ENCODE measurements around the gene PREP.

The PREP gene

GRCh38 chr6:105391705-105392104 is 11.2 kb downstream of the PREP start:
- DNase-seq = no peak

- DNase-seq = no peak
Measured at GRCh38 chr6:105389543-105389942, 13.3 kb downstream of the PREP start.

- DNase-seq = no peak
Measured at GRCh38 chr6:105388392-105388791, 14.5 kb downstream of the PREP start.

DNA sequence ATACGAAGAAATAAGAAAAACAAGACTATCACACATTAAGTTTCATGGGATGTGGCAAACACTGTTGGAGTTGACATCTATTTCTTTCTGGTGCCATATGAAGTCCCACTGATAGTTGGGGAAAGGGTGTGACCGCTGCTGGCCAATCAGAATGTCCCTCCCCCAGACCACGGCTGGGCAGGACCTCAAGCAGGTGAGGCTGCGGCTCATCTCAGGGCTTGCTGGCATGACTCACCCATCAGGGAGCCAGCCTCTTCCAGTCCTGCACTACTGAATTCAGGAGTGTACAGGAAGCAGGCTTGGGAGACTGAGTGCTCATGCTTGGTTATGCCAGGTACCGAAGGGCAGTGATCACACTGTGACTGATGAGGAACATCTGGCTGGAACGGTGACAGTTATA is 18.9 kb downstream of the PREP start:
- DNase-seq = no peak

GRCh38 chr6:105382958-105383357 is 19.9 kb downstream of the PREP start:
- no peak for DNase-seq

GRCh38 chr6:105382496-105382895 is 20.4 kb downstream of the PREP start:
- no peak for DNase-seq

GRCh38 chr6:105380634-105381033 is 22.2 kb downstream of the PREP start:
- DNase-seq = no peak

DNA sequence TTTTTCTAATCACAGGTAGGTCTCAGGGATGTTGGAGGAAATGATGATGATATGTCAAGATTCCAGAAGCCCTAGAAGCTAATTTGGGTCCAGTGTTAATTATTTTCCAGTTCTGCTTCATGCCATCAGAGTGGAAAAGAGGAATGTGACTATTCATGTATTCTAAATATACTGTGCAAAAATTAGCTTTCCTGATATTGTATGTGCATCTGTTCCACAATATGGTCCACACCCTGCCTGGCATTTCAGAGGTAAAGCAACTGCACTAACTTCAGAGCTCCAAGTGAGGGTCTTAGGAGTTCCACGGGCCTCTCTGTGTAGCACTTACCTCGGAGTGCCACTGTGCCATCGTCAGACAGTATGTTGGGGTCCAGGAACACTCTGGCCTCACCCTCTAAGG is 27.1 kb downstream of the PREP start:
- DNase-seq = no peak

DNA sequence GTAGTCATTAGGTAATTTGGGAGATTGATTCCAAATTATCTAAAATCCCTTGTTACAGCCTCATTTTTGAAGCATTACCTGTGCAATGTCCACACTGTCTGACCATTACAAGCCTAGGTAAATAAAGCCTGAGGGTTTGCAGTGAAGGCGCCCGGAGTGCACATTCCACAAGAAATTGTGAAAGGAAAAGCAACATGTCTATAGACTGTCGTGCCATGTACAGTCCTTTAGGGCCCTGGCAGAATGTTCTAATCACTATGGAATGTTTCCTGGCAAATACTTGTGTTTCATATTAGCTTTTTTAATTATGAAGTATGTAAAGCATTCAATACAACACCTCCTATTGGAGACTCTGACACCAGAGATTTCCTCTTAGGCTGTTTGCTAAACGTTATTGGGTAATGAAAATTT is 28.9 kb downstream of the PREP start:
- DNase-seq = no peak

DNA sequence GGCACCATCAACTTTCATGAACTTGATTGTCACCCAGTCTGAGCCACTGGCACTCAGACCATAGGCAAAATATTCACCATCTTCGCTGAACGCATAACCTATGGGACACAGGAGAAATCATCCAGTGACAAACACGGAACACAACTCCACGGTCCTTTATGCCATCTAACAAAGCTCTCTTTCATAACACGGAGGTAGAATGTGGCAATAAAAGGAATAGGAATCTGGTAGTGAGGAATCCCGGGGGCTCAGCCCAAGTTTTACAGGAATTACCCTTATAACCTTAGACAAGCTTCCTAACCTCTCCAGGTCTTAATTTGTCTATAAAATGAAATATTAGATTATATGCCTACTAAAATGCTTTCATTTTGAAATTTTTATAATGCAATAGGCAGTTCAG is 29.4 kb downstream of the PREP start:
- no peak for DNase-seq

GRCh38 chr6:105372849-105373182 is 30.1 kb downstream of the PREP start:
- no peak for DNase-seq

DNA sequence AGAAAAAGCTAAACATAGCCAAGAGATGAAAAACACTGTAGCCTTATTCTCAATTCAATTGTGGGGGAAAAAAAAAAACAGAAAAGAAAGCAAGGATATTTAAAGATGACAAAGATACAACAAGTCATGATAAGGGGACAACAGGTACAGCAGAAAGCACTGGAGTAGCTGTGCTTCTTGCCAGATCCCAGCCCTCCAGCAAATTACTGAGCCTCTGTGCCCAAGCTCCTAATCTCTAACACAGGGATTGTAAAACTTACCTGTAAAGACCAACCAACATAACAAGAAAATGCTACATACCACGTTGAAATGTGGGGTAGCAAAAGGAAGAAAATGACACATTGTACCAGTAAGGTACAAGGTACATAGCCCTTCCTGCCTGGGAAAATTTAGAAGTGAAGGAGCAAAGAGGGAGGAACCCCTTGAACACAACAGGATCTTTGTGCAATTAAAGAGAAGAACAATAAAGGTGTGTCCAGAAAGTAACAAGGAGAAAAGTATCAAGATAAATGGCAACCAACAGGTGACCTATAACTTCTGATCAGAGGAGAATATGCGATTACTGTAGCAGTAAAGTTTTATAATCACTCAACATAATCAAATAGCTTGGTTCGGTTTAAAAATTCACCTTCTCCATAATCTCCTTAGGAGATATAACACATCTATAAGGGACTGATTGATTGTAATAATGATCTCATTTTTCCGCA is 30.6 kb downstream of the PREP start:
- no peak for DNase-seq

- no peak for DNase-seq
Measured at GRCh38 chr6:105370351-105370750, 32.5 kb downstream of the PREP start.

DNA sequence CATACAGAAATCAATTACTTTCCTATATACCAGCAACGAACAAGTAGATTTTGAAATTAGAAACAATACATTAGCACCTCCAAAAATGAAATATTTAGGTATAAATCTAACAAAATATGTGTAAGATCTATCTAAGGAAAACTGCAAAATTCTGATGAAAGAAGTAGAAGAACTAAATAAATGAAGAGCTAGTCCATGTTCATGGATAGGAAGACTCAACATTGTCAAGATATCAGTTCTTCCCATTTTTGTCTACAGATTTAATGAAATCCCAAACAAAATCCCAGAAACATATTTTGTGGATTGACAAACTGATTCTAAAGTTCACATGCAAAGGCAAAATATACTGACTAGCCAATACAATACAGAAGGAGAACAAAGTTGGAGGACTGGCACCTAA is 33.7 kb downstream of the PREP start:
- DNase-seq = no peak

GRCh38 chr6:105364243-105364642 is 38.6 kb downstream of the PREP start:
- DNase-seq = no peak

DNA sequence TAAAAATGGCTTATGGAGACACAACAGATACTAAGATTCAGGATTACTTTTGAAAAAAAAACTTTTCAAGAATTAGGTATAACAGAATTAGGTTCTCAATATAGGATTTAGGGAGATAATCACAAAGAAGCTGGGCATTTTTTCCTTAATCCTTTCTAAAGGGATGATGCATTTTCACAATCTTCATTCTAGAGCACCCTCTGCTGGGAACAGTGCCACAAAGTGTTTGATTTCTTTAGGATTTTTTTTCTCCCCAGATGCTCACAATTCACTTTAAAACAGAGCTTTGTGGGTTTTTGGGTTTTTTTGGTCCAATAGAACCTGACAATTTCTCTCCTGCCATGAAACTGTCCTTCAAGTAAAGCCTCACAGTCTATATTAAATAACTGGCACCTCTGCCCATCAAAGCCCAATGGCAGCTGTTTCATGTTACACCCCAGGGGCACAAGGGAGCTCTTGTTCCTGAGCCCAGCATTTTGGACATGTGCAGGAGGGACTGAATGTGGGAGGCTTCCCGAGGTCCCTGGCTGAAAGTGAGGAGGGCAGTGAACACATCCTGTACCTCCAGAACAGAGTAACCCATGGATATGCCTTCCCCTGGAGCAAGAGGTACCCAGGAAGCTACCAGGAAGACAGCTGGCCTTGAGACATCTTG is 39.7 kb downstream of the PREP start:
- DNase-seq = no peak

DNA sequence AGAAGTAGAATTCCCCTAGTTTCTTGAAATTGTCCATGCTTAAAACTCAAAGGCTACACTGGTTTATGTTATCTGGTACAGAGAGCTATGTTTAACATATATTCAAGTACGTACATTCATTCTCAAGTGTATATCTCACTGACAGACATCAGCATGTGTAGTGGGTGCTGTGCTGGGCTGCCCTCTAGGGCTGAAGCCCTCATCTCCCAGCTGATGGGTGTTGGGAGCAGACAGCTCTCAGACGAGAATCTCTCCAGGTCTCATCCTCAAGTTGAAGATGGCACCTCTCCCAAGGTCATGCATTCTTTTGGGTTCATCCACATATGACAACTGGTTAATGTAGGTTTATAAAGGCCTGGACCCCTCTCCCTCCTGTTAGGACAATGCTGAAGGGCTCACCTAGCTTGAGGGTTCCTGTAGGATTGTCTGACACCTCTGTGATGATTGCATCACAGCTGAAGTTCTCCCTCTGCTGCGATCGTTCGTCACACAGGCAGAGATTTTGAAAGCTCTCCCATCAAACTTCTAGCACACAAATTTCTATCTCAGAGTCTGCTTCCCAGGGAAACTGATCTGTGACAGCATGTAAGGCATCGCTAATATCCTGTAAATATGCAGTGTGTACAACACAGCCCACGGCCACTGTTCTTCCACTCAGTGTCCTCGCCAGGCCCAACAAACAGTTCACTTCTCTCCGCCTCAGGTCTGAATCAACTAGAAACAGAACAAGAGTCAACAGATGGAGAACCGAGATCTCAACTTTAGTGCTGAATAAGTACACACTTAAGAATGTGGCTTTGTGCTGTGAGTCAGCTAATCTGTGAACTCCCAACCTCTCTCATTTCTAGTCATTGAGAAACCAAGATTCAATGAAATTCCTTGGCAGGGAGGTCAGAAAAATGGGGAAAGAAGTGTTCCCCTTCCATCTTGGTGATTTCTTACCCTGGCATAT is 43.2 kb downstream of the PREP start:
- no peak for DNase-seq

- no peak for DNase-seq
Measured at GRCh38 chr6:105357165-105357564, 45.7 kb downstream of the PREP start.

DNA sequence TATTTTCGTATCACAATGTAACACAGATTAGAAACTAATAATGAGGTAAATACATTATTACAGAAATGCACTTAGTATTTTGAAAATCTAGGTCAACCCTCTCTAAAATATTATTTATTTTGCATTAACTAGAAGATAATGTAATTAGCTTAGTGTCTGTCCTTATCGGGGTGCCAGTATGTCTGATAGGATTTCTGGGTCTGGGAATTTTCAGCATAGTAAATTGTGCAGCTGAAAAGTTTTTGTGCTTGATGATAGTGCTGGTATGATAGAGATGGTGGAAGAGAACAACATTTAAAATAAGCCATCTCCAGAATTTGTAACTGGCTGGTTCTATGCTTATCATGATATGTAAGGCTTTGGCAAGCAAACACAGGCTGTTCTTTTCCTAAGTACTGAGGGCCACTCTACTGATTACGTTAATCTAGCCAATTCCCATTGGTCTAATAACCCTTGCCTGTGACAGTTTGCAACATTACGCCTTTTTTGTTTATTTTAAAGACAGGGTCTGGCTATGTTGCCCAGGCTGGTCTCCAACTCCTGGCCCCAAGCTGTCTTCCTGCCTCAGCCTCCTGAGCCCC is 50.8 kb downstream of the PREP start:
- DNase-seq = no peak

DNA sequence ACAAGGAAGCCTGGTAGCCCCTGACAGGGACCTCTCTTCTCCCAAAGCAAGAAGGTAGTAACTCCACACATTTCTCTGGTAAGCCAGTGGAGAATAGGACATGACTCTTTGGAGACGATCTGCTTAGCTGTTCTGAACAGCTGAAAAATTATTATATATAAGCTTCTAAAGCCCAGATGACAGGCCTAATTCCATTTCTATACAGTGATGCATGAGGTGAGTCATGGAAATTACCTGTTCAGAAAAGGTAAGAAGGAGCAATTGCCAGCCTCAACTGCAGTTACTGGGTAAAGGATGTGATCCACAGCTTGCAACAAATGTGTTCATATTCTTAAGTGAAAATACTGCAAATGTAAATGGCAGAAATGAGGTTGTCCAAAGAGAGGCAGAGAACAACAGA is 54.0 kb downstream of the PREP start:
- DNase-seq = no peak

- no peak for DNase-seq
Measured at GRCh38 chr6:105346052-105346451, 56.8 kb downstream of the PREP start.

GRCh38 chr6:105345506-105345905 is 57.4 kb downstream of the PREP start:
- DNase-seq = no peak

DNA sequence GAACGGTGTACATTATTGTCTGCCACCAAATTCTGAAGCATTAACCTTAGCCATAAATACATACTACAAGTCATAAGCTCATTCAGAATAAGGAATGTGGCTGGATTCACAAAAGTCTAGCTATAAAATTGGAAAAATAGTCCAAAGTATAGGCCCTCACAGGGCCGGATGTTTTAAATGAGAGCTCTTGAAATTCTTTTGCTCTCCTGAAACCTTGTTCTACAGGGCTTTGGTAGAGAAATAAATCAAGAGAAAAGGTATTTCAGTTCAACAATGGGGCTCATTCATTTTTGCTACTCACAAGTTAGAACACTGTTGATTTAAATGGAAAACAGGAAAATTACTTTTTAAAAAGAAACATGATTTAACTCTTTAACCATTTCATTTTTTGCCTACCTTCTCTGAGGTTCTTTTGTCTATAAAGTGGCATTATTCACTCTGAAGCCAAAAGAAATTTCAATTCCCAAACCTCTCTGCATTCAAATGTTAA is 58.0 kb downstream of the PREP start:
- no peak for DNase-seq
